Measurements from ENCODE around the gene PEX11G. TPM values are rescaled to one million over a fixed set of nuclear protein-coding genes. Genes with fewer than 3 reads are reported as not detected.

Gene PEX11G
- total and polyA plus RNA-seq, 9 of the 15 experiments (the other 6 are each of a cell fraction or from before 2014, with no cell fraction given) = 0.07 to 3.2 (median 0.70) TPM; not detected in 1

GRCh38 chr19:7535047-7535997 lies 46.5 kb upstream of the PEX11G start, which contains the start of gene PNPLA6 (continued):
- TF ChIP-seq ZNF830 (CRISPR knock-in tag; IDR thresholded peaks at IDR 0.05) (peak; percentile 60; the same call in 1 of the 2 replicates), TAF15 (IDR thresholded peaks at IDR 0.05; ENCODE audit: low read depth, low read length) (no peak), OTX1 (CRISPR knock-in tag; IDR thresholded peaks at IDR 0.05) (no peak), SMARCC2 (IDR thresholded peaks at IDR 0.05; ENCODE audit: low read depth) (no peak), PHF20 (IDR thresholded peaks at IDR 0.05; ENCODE audit: partially characterized antibody) (peak; percentile 85), ZNF436 (CRISPR knock-in tag; IDR thresholded peaks at IDR 0.05) (no peak), HEY1 (CRISPR knock-in tag; IDR thresholded peaks at IDR 0.05; ENCODE audit: borderline replicate concordance) (no peak), E2F4 (CRISPR knock-in tag; IDR thresholded peaks at IDR 0.05; ENCODE audit: low read depth) (peak; percentile 73; the same call in 1 of the 2 replicates), ZNF717 (CRISPR knock-in tag; IDR thresholded peaks at IDR 0.05) (no peak), PATZ1 (CRISPR knock-in tag; IDR thresholded peaks at IDR 0.05; ENCODE audit: borderline replicate concordance) (no peak), FOXJ3 (CRISPR knock-in tag; IDR thresholded peaks at IDR 0.05) (no peak), CTCF (IDR thresholded peaks at IDR 0.05 in 2 of 3, conservative IDR thresholded peaks at IDR 0.05 in 1 of 3; ENCODE audit: insufficient read depth in 2 of 3, low read depth in 1 of 3, low read length in 3 of 3) (peak in 1 of 3 experiments; percentile 7; a peak in 1 of 6 replicates), ZNF3 (CRISPR knock-in tag; IDR thresholded peaks at IDR 0.05) (no peak), SIRT6 (IDR thresholded peaks at IDR 0.05; ENCODE audit: low read depth, low read length) (no peak), ZNF384 (IDR thresholded peaks at IDR 0.05; ENCODE audit: low read depth, low read length) (no peak), SMARCE1 (IDR thresholded peaks at IDR 0.05) (no peak), ZNF282 (CRISPR knock-in tag; IDR thresholded peaks at IDR 0.05) (no peak), TGIF2 (CRISPR knock-in tag; IDR thresholded peaks at IDR 0.05) (no peak), XRCC5 (IDR thresholded peaks at IDR 0.05; ENCODE audit: low read depth, low read length) (0 out of 2 replicates have a peak, but pooled peaks have one; percentile 48), ZNF75A (CRISPR knock-in tag; IDR thresholded peaks at IDR 0.05) (no peak), CAMTA2 (CRISPR knock-in tag; conservative IDR thresholded peaks at IDR 0.05) (0 out of 2 replicates have a peak, but pooled peaks have one; percentile 24), MCM7 (IDR thresholded peaks at IDR 0.05) (no peak), CXXC5 (CRISPR knock-in tag; IDR thresholded peaks at IDR 0.05) (peak; percentile 98), ATF1 (CRISPR knock-in tag; IDR thresholded peaks at IDR 0.05) (peak; percentile 50), ATF1 (tag; IDR thresholded peaks at IDR 0.05) (peak; percentile 98)

Measured in K562 (cell line).